Measurements from ENCODE around the gene GALK1. TPM values are rescaled to one million over a fixed set of nuclear protein-coding genes. Genes with fewer than 3 reads are reported as not detected.

The GALK1 gene
- total and polyA plus RNA-seq, 9 of the 15 experiments (the other 6 are each of a cell fraction or from before 2014, with no cell fraction given) = 0.45 to 51.6 (median 17.4) TPM

DNA sequence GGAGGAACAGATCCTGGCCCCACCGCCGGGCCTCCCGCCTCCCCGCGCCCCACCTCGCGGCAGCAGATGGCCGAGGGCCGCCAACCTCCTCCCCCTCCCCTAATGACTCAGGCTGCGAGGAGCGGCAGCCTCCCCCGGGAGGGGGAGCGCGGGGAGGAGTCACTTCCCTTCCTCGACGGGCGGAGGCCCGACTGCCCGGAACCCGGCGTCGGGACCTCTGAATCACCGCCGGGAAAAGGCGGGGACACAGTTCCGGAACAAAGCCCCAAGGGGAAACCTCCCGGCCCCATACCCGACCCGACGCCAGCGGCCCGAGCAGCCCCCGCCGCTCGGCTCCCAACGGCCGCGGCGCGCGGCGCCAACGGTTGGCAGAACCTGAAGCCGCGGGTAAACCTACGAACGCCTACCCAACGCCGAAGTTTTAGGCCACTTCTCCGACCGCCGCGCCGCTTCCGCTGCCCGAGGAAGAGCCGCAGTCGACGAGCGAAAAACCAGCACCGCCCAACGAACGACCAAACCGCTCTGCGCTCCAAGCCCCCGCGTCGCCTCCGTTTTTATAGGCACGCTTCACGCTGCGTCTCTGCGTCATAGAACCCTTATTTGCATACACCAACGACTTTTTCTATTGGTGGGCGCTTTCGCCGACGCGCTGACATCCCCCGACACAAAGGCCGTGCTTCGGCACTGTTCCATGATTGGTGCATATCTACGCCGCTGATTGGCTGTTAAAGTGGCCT is 14.4 kb upstream of the GALK1 start (continued):
- TF ChIP-seq, protein P1, sequence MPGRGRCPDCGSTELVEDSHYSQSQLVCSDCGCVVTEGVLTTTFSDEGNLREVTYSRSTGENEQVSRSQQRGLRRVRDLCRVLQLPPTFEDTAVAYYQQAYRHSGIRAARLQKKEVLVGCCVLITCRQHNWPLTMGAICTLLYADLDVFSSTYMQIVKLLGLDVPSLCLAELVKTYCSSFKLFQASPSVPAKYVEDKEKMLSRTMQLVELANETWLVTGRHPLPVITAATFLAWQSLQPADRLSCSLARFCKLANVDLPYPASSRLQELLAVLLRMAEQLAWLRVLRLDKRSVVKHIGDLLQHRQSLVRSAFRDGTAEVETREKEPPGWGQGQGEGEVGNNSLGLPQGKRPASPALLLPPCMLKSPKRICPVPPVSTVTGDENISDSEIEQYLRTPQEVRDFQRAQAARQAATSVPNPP (IDR thresholded peaks at IDR 0.05; ENCODE audit: borderline replicate concordance, insufficient read depth, insufficient read length) = no peak
- TF ChIP-seq ZNF274 (IDR thresholded peaks at IDR 0.05; ENCODE audit: borderline replicate concordance, low read depth, low read length) (peak; percentile 55; the same call in 1 of the 2 replicates), TRIM25 (IDR thresholded peaks at IDR 0.05; ENCODE audit: borderline replicate concordance) (no peak), JUNB (CRISPR knock-in tag; conservative IDR thresholded peaks at IDR 0.05) (0 out of 2 replicates have a peak, but pooled peaks have one; percentile 2), RFX5 (IDR thresholded peaks at IDR 0.05; ENCODE audit: low read depth, low read length) (peak; percentile 52; the same call in 1 of the 2 replicates), CBX2 (IDR thresholded peaks at IDR 0.05; ENCODE audit: insufficient read depth, low read length, poor library complexity, severe bottlenecking) (no peak), GTF2B (IDR thresholded peaks at IDR 0.05; ENCODE audit: extremely low read depth, insufficient read length) (peak; percentile 96), ZNF76 (CRISPR knock-in tag; IDR thresholded peaks at IDR 0.05; ENCODE audit: borderline replicate concordance) (0 out of 2 replicates have a peak, but pooled peaks have one; percentile 75), ZC3H4 (CRISPR knock-in tag; IDR thresholded peaks at IDR 0.05; ENCODE audit: borderline replicate concordance) (peak; percentile 96), RBM14 (IDR thresholded peaks at IDR 0.05; ENCODE audit: borderline replicate concordance, insufficient read depth, low read depth, low read length) (peak; percentile 99), NBN (IDR thresholded peaks at IDR 0.05; ENCODE audit: low read depth) (peak; percentile 49), NFIC (IDR thresholded peaks at IDR 0.05) (peak; percentile 80), FIP1L1 (IDR thresholded peaks at IDR 0.05; ENCODE audit: low read depth, low read length, poor library complexity, severe bottlenecking) (peak; percentile 100)
- TF ChIP-seq, protein P2, sequence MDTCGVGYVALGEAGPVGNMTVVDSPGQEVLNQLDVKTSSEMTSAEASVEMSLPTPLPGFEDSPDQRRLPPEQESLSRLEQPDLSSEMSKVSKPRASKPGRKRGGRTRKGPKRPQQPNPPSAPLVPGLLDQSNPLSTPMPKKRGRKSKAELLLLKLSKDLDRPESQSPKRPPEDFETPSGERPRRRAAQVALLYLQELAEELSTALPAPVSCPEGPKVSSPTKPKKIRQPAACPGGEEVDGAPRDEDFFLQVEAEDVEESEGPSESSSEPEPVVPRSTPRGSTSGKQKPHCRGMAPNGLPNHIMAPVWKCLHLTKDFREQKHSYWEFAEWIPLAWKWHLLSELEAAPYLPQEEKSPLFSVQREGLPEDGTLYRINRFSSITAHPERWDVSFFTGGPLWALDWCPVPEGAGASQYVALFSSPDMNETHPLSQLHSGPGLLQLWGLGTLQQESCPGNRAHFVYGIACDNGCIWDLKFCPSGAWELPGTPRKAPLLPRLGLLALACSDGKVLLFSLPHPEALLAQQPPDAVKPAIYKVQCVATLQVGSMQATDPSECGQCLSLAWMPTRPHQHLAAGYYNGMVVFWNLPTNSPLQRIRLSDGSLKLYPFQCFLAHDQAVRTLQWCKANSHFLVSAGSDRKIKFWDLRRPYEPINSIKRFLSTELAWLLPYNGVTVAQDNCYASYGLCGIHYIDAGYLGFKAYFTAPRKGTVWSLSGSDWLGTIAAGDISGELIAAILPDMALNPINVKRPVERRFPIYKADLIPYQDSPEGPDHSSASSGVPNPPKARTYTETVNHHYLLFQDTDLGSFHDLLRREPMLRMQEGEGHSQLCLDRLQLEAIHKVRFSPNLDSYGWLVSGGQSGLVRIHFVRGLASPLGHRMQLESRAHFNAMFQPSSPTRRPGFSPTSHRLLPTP (IDR thresholded peaks at IDR 0.05; ENCODE audit: borderline replicate concordance, extremely low read depth, insufficient read length) = no peak
- TF ChIP-seq, protein P3, sequence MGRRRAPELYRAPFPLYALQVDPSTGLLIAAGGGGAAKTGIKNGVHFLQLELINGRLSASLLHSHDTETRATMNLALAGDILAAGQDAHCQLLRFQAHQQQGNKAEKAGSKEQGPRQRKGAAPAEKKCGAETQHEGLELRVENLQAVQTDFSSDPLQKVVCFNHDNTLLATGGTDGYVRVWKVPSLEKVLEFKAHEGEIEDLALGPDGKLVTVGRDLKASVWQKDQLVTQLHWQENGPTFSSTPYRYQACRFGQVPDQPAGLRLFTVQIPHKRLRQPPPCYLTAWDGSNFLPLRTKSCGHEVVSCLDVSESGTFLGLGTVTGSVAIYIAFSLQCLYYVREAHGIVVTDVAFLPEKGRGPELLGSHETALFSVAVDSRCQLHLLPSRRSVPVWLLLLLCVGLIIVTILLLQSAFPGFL (CRISPR knock-in tag; IDR thresholded peaks at IDR 0.05) = no peak
- TF ChIP-seq, protein P4, sequence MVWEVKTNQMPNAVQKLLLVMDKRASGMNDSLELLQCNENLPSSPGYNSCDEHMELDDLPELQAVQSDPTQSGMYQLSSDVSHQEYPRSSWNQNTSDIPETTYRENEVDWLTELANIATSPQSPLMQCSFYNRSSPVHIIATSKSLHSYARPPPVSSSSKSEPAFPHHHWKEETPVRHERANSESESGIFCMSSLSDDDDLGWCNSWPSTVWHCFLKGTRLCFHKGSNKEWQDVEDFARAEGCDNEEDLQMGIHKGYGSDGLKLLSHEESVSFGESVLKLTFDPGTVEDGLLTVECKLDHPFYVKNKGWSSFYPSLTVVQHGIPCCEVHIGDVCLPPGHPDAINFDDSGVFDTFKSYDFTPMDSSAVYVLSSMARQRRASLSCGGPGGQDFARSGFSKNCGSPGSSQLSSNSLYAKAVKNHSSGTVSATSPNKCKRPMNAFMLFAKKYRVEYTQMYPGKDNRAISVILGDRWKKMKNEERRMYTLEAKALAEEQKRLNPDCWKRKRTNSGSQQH (CRISPR knock-in tag; IDR thresholded peaks at IDR 0.05) = no peak; the same call in 1 of the 2 replicates

Measured in K562 (cell line).